HG03520 (cell line): ENCODE data around the gene DYNLT1.
A peak's percentile ranks its signal among the peaks of the same experiment; 100 is the strongest.
"Not testable (repeated sequence)": the region's sequence is repeated elsewhere in the genome, so short reads cannot be mapped to it uniquely, and the experiment has no call there.

Source experiments
- ATAC-seq: cut with Tn5 transposase; IDR thresholded peaks from one replicate; pipeline ENCODE4 v1.9.1; 2021; ENCODE audit warnings: mild to moderate bottlenecking, moderate library complexity; ENCODE audit not compliant: unreplicated experiment

DYNLT1 gene

GRCh38 chr6:158663625-158664165 lies 19.2 kb upstream of the DYNLT1 start:
- ATAC-seq, result no peak

DNA sequence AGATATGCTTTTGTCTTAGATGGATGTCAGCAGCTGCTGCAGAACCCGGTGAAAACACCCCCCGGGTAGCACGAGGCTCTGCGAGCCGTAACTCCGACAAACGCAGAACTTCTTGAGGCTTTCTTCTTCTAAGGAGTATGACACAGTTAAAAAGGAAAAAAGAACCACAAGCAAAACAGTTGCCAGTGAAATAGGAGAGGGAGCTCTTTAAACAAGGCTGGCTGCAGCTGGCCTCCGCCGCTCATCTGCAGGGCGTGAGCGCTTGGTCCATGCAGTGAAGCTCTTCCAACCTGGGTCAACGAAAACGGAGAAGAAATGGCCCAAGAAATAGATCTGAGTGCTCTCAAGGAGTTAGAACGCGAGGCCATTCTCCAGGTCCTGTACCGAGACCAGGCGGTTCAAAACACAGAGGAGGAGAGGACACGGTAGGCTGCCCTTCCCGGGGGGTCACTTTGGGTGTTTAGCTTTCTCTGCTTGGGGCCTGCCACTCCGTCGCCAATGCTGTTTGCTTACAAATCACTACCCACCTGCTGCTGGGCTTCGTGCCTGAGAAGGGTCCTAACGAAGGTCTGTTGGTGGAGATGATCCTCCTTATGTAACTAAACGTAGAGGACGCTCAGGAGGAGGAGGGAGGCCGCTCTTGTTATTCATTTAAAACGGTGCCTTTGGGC lies 18.5 kb upstream of the DYNLT1 start:
- ATAC-seq, result no peak

DNA sequence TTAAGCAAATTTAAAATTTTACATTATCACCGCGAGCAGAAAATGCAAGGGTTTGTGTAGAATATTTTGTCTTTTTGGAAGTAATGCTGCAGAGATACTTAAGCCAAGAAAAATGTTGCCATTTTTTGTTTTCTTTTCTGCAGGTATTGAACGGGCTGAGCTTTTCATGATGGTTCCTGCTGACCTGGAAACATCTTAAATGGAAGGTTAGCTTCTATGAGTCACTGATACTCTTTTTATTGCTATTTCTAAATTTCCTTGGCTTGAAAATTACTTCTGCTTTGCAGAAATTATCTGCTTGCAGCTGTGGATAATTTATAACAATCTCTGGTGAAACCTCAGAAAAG lies 18.0 kb upstream of the DYNLT1 start:
- ATAC-seq, result no peak

DNA sequence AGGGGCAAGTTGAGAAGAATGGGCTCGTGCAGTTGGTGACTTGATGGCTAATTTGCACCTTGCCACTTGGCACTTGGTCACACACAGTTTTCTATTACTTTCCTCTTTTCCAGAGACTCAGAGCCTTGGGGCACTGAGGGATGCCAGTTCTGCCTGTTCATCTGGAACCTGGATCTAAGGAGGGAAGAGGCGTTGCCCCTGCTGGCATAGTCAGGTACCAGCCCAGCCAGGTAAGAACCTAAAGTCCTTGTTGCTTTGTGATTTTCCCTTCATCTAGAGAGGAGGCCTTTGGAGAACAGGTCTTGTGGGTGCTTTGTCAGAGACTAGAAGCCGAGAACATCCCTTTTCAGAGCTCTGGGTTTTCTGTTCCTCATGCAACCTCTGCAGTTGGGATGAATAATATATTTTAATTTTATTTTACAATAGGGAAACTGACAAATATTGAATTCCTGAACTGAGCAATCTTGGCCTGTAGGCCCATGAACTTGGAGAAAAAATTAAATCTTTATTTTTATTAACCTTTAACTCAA lies 16.7 kb upstream of the DYNLT1 start:
- no peak for ATAC-seq

- no peak for ATAC-seq
Observed at GRCh38 chr6:158660333-158660754, 15.8 kb upstream of the DYNLT1 start.

DNA sequence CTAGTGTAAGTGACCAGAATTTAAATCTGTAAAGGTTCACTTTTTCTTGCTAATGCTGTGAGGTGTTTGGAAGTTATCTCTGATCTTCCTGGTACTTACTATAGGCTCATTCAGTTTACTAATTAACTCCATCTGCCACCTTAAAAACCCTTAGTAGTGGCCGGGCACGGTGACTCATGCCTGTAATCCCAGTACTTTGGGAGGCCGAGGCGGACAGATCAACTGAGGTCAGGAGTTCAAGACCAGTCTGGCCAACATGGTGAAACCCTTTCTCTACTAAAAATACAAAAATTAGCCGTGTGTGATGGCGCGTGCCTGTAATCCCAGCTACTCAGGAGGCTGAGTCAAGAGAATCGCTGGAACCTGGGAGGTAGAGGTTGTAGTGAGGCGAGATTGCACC lies 12.4 kb upstream of the DYNLT1 start:
- not testable (repeated sequence) for ATAC-seq

DNA sequence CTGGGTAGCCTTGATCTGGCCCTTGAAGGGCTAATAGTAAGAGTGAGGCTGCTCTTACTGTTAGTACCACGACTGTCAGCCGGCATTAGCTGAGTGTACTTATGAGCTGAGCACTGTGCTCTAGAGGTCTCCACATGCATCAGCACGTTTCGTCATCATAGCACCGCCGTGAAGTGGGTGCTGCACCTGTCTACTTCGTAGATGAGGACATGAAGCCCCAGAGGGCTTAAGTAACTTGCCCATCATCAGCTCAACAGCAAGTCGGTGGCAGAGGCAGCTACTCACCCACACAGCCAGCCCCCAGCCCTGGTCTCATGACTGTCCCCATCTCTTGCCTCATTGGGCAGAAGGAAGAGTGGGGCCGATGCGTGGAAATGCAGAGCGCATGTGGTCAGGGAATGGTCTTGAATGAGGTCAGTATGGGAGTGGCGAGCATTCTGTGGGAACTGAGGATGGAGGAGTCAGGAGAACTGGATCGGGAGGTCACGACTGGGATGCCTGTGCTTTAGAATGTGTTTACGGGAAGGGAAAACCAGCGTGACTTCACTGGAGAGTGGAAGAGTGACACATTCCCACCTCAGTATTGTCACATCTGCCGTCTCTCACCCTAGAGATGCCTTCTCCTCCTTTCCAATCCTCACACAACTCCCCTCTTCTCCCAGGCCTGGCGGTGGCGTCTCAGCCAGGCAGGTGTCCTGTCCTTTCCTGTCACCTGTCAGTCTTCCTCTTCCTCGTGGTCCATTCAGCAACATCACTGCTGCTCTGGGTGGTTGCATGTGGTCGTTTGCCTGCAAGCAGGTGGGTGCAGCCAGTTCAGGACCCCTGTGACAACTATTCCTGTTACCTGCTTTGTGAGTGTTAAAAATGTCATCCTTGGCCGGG lies 11.3 kb upstream of the DYNLT1 start:
- no peak for ATAC-seq

DNA sequence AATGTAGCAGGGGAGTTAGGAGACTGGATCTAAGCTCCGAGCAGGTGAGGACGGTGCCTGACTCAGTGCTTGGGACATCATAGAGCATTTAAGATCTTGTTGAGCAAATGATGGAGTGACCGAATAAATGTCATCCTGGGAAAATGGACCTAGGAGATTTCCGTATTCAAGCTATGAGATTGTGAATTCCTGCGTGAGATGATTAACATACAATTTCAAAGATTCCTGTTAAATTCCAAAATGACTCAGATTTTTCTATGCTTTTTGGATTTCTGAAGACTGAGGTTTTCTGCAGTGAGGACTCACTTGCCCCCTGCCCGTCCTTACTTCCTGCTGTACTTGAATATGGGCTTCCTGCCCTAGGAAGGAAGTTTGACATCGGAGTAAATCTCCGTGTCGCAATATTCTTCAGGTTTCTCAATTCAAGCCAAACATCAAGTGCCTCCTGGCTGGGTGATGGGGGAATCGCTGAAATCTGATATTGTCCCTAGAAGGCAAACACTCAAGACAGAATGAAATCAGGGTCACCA lies 10.5 kb upstream of the DYNLT1 start:
- no peak for ATAC-seq

DNA sequence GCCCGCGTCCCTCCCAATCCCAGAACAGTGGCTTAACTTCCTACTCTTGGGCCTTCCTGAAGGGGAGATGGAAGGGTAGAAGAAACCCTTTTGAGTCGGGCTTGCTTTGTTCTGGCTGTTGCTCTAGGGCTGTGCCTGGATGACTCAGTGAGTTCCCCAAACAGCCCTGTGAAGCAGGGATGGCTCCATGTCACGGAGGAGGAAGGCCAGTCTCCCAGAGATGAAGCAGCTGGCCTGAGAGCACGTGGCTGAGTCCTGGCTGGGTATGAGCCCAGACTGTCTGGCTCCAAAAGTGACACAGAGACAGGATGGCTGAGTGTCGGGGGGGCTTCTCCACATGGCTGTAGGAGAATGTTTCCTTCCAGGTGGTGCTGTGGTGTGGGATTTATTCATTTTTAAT lies 10.0 kb upstream of the DYNLT1 start:
- ATAC-seq, result no peak

- ATAC-seq, result no peak
Observed at GRCh38 chr6:158653577-158654354, 9.2 kb upstream of the DYNLT1 start.

DNA sequence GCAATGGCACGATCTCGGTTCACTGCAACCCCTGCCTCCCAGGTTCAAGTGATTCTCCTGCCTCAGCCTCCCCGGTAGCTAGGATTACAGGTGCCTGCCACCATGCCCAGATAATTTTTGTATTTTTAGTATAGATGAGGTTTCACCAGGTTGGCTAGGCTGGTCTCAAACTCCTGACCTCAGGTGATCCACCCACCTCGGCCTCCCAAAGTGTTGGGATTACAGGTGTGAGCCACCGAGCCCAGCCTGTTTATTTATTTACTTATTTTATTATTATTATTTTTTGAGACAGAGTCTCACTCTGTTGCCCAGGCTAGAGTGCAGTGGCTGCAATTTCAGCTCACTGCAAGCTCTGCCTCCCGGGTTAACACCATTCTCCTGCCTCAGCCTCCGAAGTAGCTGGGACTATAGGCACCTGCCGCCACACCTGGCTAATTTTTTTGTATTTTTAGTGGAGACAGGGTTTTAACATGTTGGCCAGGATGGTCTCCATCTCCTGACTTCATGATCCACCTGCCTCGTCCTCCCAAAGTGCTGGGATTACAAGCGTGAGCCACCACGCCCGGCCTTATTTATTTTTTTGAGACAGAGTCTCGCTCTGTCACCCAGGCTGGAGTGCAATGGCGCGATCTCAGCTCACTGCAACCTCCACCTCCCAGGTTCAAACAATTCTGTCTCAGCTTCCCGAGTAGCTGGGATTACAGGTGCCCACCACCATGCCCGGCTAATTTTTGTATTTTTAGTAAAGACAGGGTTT lies 7.6 kb upstream of the DYNLT1 start:
- not testable (repeated sequence) for ATAC-seq

- peak; percentile 36 for ATAC-seq
Observed at GRCh38 chr6:158649289-158650143, 5.0 kb upstream of the DYNLT1 start, which contains the start of gene SYTL3. TSS of gene SYTL3 (plus strand) at chr6:158650054. CDS start at chr6:158663269, 13,215 bp downstream.

DNA sequence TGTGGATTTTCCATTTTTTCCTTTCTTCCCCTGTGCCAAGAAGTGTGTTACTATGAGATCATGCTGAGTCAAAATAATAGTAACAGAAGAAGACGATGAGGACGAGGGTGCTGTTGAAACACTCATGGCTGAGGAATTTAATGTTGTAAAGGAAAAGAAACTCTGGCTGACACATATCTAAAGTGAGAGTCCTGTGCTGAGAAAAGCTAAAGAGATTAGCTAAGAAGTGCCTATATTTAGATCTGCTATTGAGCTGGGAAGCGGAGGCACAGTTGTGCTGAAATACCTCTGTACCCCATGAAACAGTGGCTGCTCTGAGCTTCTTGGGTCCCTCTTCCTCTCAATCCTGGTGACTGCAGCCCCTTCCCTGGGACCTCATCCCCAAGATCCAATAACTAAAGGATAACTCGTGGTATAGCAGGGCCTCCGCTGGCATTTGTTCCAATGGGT lies 4.2 kb upstream of the DYNLT1 start:
- peak; percentile 28 for ATAC-seq

DNA sequence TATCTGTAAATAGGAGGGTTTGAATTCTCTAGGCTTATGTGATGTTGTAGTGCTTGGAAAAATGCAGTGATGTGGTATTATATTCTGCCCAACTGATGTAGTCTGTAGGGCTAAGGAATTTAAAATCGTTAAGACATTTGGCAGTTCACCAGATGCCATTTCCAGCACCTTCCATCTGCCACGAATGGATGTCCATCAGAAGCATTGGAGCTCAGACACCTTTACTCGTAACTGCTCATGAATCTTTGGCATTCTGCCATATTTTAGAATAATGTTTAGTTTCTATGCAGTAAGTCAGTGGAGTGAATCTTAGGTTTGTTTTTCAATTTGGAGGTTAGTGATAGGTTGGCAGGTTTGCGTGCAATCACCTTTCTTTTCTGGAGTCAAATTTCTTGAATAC lies 3.0 kb upstream of the DYNLT1 start:
- ATAC-seq, result no peak

DNA sequence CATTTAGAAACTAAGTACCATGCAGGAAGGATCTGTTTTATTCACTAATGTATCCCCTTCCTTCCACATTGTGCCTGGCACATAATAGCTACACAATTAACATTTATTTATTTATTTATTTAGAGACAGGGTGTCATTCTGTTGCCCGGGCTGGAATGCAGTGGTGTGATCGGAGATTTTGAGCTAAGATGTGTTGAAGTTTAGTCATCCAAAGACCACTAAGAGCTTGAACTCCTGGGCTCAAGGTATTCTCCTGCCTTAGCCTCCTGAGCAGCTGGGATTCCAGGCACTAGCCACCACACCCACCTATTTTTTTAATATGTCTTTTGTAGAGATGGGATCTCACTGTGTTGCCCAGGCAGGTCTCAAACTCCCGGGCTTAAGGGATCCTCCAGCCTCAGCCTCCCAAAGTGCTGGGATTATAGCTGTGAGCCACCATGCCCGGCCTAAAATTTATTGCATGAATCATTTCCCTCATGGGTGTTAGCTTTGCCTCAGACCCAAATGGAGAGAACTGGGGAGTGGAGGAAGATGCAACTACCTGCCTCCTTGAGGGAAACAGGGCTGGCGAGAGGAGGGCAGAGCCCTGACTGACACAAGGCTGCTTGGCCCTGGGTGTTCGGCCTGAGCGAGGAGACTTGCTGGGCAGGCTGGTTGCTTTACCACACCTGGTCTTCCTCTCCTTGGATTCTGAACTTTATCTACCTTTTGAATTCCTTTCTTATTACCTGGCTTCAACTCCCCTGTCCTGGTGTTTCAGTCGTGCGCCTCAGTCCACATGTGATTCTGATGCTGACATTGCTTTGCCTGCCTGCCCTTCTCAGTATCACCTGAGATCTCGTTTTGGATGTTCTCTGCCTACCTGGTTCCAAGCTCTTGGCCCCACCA lies 1.7 kb upstream of the DYNLT1 start:
- no peak for ATAC-seq

DNA sequence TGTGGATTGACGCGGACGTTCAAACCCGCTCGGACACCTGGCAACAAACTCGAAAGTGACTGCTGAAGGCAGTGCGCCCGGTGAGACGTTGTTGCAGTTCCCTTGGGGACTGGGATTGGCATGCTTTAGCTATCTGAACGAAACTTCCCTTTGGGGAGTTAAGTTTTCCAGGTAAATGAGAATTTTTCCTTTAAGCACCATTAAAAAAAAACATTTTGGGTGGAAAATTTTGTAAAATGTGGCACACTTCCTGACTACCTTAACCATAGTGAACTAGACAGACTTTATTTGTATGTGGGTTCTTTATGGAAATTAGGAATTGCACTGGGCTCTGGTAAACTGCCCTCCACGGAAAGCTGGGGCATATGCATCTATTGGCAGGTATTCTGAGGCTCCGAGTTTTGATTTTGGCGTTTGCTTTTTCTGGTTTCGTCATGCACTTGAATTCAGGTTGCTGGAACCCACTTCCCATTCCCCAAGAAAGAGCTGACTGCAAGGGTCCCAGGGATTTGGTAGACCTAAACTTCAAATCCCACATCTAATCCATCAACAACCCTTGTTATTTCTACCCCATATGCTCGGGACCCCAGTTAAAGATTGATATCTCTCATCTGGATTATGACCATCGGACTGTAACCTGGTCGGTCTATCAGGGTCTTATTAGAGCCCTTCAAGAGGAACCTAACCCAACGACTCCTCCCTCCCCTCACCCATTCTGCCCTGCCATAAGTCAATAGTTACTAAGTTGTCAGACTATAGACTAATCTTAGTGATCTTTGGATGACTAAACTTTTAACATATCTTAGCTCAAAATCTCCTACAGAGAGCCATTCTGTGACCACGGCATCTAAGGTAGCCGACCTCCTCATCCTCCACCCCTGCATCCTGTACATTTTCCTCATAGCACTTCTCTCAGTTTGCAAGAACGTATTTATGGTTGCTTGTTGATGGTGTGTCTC lies 800 bp upstream of the DYNLT1 start:
- no peak for ATAC-seq

DNA sequence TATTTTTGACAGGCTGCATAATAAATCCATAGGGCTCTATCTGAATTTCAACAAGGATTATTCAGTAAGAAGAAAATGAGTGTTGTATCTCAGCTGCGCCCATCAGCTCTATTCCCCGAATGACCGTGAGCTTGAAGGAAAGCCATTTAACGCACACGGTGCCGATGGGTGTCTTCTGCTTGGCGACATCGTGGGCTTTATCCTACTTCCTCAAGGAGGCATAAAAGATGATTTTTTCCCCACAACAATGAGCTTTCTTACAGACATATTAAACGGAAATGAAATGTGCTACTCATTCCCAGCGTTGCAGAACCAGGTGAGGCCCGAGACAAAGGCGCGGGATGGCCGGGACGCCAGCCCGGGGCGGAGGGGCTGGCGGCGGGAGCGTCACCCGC lies 710 bp downstream of the DYNLT1 start:
- no peak for ATAC-seq
